ENCODE measurements around the gene NTMT1.

The NTMT1 gene

DNA sequence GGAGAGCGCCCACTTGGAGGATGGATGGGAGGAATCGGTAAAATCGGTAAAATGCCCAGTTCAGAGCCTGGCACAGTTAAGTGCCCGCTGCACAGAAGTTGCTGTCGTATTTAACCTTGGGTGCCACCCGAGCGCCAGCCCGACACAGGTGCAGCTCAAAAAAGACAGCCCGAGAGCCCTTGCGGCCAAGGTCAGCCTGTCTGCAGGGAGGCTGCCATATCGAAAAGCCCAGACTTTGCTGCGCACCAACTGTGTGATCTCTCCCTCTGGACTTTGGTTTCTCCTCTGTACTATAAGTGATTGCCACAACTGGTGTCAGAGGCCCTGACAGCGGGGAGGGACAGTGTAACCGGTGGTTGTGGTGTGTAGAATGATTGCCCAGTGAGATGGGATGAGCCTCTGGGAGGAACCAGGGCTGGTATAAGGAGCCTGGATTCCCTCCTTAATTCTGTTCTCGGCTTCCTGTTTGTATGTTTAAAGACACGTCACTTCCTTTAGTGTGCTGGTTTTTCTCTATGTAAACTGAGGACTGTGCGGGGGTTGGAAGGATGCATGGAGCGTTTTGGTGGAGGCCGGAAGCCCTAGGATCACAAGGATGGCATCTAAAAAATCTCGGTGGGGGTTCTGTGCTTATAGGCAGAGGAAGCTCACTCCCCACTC is 792 bp downstream of the NTMT1 start:
- Histone ChIP-seq H3K79me1 (ENCODE audit: low read depth, low read length) (peaks cover 23% of the 10 kb centered on the region), H4K91ac (ENCODE audit: low read depth, low read length, poor library complexity) (no peak overlapping the region), H2BK12ac (ENCODE audit: low read length) (no peak overlapping the region), H3K4me3 (ENCODE audit: low read length in 2 of 2) (peak overlapping the region; percentile 98), H3K14ac (ENCODE audit: low read length) (no peak overlapping the region), H2AK5ac (ENCODE audit: low read depth, low read length) (peak overlapping the region; percentile 66), H3K4ac (ENCODE audit: low read length) (no peak overlapping the region), H3K27ac (replicated peaks; ENCODE audit: low read length) (no peak overlapping the region), H3K27me3 (ENCODE audit: control insufficient read depth in 3 of 3, insufficient read depth in 3 of 3, low read depth in 1 of 3, low read length in 3 of 3) (peaks cover 0 to 2% (median 0%) of the 10 kb centered on the region in 3 experiments), H3K23ac (ENCODE audit: low read depth, low read length, poor library complexity) (no peak overlapping the region), H4K8ac (ENCODE audit: low read depth, low read length) (no peak overlapping the region), H2AFZ (ENCODE audit: low read length) (peak overlapping the region; percentile 97), H2BK5ac (ENCODE audit: low read length) (no peak overlapping the region), H3K4me1 (ENCODE audit: control insufficient read depth in 2 of 2, insufficient read depth in 1 of 2, low read depth in 1 of 2, low read length in 2 of 2) (peaks cover 4 to 19% of the 10 kb centered on the region in 2 donors), H3K18ac (ENCODE audit: low read length) (no peak overlapping the region), H3K36me3 (replicated peaks in 1 of 2; ENCODE audit: control insufficient read depth in 2 of 2, insufficient read depth in 2 of 2, low read length in 2 of 2) (peaks cover 7 to 41% of the 10 kb centered on the region in 2 donors), H2BK15ac (ENCODE audit: low read length) (no peak overlapping the region), H3K4me2 (ENCODE audit: insufficient read depth, low read length, poor library complexity, severe bottlenecking) (peak overlapping the region; percentile 100), H3K9ac (ENCODE audit: low read depth, low read length, poor library complexity) (peak overlapping the region; percentile 91), H3K9me3 (replicated peaks in 1 of 2; ENCODE audit: control insufficient read depth in 2 of 2, insufficient read depth in 1 of 2, low read depth in 1 of 2, low read length in 2 of 2) (no peaks in the 10 kb centered on the region), H2BK120ac (ENCODE audit: low read depth, low read length) (no peak overlapping the region)
- WGBS, 2 donors (ENCODE audit: extremely low coverage in 2 of 2, insufficient read length in 2 of 2, insufficient replicate concordance in 1 of 2): no CpG with 5 or more reads among the region's 20 CpGs
- DNase-seq (ENCODE audit: low spot score): no peak

DNA sequence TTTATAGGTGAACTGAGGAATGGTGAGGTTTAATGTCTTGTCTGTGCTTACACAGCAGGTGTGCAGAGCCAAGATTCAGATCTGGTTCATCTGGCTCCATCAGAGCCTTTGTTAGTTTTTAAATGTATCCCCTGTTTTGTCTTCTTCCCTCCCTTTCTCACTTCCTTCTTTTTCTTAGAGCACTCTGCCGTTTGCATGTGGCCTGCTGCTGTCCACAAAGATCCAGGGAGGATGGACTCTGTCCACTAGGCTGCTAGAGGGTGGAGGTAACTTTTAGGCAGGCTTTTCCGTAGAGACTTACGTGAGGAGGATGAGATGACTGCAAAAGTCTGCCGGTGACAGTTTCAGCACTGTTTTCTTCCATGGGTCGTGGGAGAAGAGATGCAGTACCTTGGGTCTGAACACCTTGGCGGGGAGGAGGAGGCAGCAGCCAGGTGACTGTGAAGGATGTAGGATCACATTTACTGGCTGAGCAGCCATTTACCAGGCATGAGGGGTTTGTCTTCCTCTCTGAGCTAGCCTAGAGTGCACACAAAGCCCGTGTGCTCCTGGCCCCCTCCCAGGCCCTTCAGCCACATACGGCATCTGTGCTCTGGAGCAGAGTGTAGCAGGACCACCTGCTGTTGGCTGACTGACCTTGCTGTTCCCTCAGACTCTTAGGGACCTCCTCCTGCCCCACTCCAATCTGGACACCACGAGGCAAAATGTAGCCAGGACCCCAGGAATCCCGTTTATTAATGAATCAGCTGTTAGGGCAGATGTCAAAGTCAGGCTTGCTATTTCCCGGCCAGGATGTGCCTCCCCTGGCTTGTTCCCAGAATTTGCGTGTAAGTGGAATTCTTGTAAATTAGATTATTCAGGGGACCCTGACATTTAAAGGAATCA is 1.8 kb downstream of the NTMT1 start:
- H3K18ac ChIP-seq (ENCODE audit: low read length): no peak overlapping the region

DNA sequence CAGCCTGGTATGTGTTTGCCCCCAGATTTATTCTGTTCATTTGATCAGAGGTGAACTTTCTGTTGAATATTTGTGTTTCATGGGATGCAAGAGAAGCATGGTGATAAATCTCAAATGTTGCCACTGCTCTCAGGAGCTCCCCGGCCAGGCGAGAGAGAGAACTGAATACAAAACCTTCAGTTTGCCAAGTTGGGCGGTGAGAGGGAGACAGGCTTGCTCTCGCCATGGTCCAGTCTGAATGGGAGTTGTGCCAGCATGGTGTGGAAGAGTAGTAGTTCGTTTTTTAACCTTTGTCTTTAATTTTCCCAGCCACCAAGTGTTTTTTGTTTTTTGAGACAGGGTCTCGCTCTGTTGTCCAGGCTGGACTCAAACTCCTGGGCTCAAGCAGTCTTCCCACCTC is 2.7 kb downstream of the NTMT1 start:
- Histone ChIP-seq H2BK12ac (ENCODE audit: low read length) (no peak overlapping the region), H3K4me1 (ENCODE audit: control insufficient read depth in 2 of 2, insufficient read depth in 1 of 2, low read depth in 1 of 2, low read length in 2 of 2) (peaks cover 4 to 19% of the 10 kb centered on the region in 2 donors), H3K27me3 (ENCODE audit: control insufficient read depth in 3 of 3, insufficient read depth in 3 of 3, low read depth in 1 of 3, low read length in 3 of 3) (no peaks in the 10 kb centered on the region), H3K4ac (ENCODE audit: low read length) (no peak overlapping the region), H3K36me3 (replicated peaks in 1 of 2; ENCODE audit: control insufficient read depth in 2 of 2, insufficient read depth in 2 of 2, low read length in 2 of 2) (peaks cover 17 to 61% of the 10 kb centered on the region in 2 donors), H4K8ac (ENCODE audit: low read depth, low read length) (no peak overlapping the region), H3K79me1 (ENCODE audit: low read depth, low read length) (peaks cover 28% of the 10 kb centered on the region), H3K27ac (replicated peaks; ENCODE audit: low read length) (no peak overlapping the region), H3K18ac (ENCODE audit: low read length) (no peak overlapping the region), H3K9ac (ENCODE audit: low read depth, low read length, poor library complexity) (no peak overlapping the region), H2BK15ac (ENCODE audit: low read length) (no peak overlapping the region), H2AFZ (ENCODE audit: low read length) (no peak overlapping the region), H3K4me2 (ENCODE audit: insufficient read depth, low read length, poor library complexity, severe bottlenecking) (no peak overlapping the region), H3K23ac (ENCODE audit: low read depth, low read length, poor library complexity) (no peak overlapping the region), H4K91ac (ENCODE audit: low read depth, low read length, poor library complexity) (no peak overlapping the region), H2BK5ac (ENCODE audit: low read length) (no peak overlapping the region), H2AK5ac (ENCODE audit: low read depth, low read length) (no peak overlapping the region), H2BK120ac (ENCODE audit: low read depth, low read length) (no peak overlapping the region), H3K14ac (ENCODE audit: low read length) (no peak overlapping the region), H3K4me3 (ENCODE audit: low read length in 2 of 2) (no peak overlapping the region), H3K9me3 (replicated peaks in 1 of 2; ENCODE audit: control insufficient read depth in 2 of 2, insufficient read depth in 1 of 2, low read depth in 1 of 2, low read length in 2 of 2) (no peaks in the 10 kb centered on the region)
- WGBS, 2 donors (ENCODE audit: extremely low coverage in 2 of 2, insufficient read length in 2 of 2, insufficient replicate concordance in 1 of 2): no CpG with 5 or more reads among the region's 6 CpGs
- DNase-seq (ENCODE audit: low spot score): no peak

More for the DNA sequence above, 1.8 kb downstream of the NTMT1 start:
- no peak overlapping the region for H2AFZ ChIP-seq (ENCODE audit: low read length)
- no CpG with 5 or more reads among the region's 12 CpGs for WGBS, 2 donors (ENCODE audit: extremely low coverage in 2 of 2, insufficient read length in 2 of 2, insufficient replicate concordance in 1 of 2)
- no peak overlapping the region for H3K27ac ChIP-seq (replicated peaks; ENCODE audit: low read length)
- H2BK15ac ChIP-seq (ENCODE audit: low read length): no peak overlapping the region
- no peak overlapping the region for H2BK12ac ChIP-seq (ENCODE audit: low read length)
- H3K4me2 ChIP-seq (ENCODE audit: insufficient read depth, low read length, poor library complexity, severe bottlenecking): no peak overlapping the region
- H3K14ac ChIP-seq (ENCODE audit: low read length): no peak overlapping the region
- peak overlapping the region in 1 of 2 donors; percentile 98 for H3K4me3 ChIP-seq (ENCODE audit: low read length in 2 of 2)
- no peak overlapping the region for H2BK5ac ChIP-seq (ENCODE audit: low read length)
- H3K9ac ChIP-seq (ENCODE audit: low read depth, low read length, poor library complexity): no peak overlapping the region
- no peak overlapping the region for H4K91ac ChIP-seq (ENCODE audit: low read depth, low read length, poor library complexity)
- no peak overlapping the region for H3K4ac ChIP-seq (ENCODE audit: low read length)
- no peak overlapping the region for H4K8ac ChIP-seq (ENCODE audit: low read depth, low read length)
- peaks cover 13 to 52% of the 10 kb centered on the region in 2 donors for H3K36me3 ChIP-seq (replicated peaks in 1 of 2; ENCODE audit: control insufficient read depth in 2 of 2, insufficient read depth in 2 of 2, low read length in 2 of 2)
- no peaks in the 10 kb centered on the region for H3K27me3 ChIP-seq (ENCODE audit: control insufficient read depth in 3 of 3, insufficient read depth in 3 of 3, low read depth in 1 of 3, low read length in 3 of 3)
- no peaks in the 10 kb centered on the region for H3K9me3 ChIP-seq (replicated peaks in 1 of 2; ENCODE audit: control insufficient read depth in 2 of 2, insufficient read depth in 1 of 2, low read depth in 1 of 2, low read length in 2 of 2)
- no peak for DNase-seq (ENCODE audit: low spot score)
- no peak overlapping the region for H2AK5ac ChIP-seq (ENCODE audit: low read depth, low read length)
- no peak overlapping the region for H3K23ac ChIP-seq (ENCODE audit: low read depth, low read length, poor library complexity)
- H2BK120ac ChIP-seq (ENCODE audit: low read depth, low read length): no peak overlapping the region
- peaks cover 4 to 19% of the 10 kb centered on the region in 2 donors for H3K4me1 ChIP-seq (ENCODE audit: control insufficient read depth in 2 of 2, insufficient read depth in 1 of 2, low read depth in 1 of 2, low read length in 2 of 2)
- H3K79me1 ChIP-seq (ENCODE audit: low read depth, low read length): peaks cover 27% of the 10 kb centered on the region

DNA sequence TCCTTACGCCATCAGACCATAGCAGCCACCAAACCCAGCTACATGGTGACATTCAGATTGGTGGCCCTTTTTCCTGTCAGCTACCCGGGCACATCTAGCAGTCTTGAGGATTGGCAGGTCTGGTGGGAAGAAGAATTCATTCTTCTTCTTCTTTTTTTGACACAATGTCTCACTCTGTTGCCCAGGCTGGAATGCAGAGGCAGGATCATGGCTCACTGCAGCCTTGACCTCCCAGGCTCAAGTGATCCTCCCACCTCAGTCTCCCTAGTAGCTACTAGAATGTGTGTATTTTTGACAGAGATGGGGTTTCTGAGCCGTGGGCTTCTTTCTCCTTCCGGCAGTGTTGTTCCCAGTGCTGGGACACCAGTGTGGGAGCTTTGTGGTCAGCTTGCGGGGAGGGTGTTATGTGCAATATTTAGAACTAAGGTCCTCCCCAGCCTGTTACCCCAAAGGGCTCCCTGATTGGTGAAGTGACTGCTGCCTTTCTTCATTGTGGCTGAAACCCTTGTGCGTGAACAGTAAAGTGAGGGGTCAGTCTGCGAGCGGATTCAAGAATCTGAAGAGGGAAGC is 3.4 kb downstream of the NTMT1 start:
- Histone ChIP-seq H4K8ac (ENCODE audit: low read depth, low read length) (no peak overlapping the region), H2AK5ac (ENCODE audit: low read depth, low read length) (no peak overlapping the region), H3K9me3 (replicated peaks in 1 of 2; ENCODE audit: control insufficient read depth in 2 of 2, insufficient read depth in 1 of 2, low read depth in 1 of 2, low read length in 2 of 2) (no peaks in the 10 kb centered on the region), H2AFZ (ENCODE audit: low read length) (no peak overlapping the region), H3K4me3 (ENCODE audit: low read length in 2 of 2) (no peak overlapping the region), H3K4me2 (ENCODE audit: insufficient read depth, low read length, poor library complexity, severe bottlenecking) (no peak overlapping the region), H2BK5ac (ENCODE audit: low read length) (no peak overlapping the region), H4K91ac (ENCODE audit: low read depth, low read length, poor library complexity) (no peak overlapping the region), H3K4me1 (ENCODE audit: control insufficient read depth in 2 of 2, insufficient read depth in 1 of 2, low read depth in 1 of 2, low read length in 2 of 2) (peaks cover 4 to 19% of the 10 kb centered on the region in 2 donors), H3K4ac (ENCODE audit: low read length) (no peak overlapping the region), H3K36me3 (replicated peaks in 1 of 2; ENCODE audit: control insufficient read depth in 2 of 2, insufficient read depth in 2 of 2, low read length in 2 of 2) (peaks cover 22 to 67% of the 10 kb centered on the region in 2 donors), H2BK120ac (ENCODE audit: low read depth, low read length) (no peak overlapping the region), H3K14ac (ENCODE audit: low read length) (no peak overlapping the region), H2BK15ac (ENCODE audit: low read length) (no peak overlapping the region), H3K23ac (ENCODE audit: low read depth, low read length, poor library complexity) (no peak overlapping the region), H3K18ac (ENCODE audit: low read length) (no peak overlapping the region), H3K27me3 (ENCODE audit: control insufficient read depth in 3 of 3, insufficient read depth in 3 of 3, low read depth in 1 of 3, low read length in 3 of 3) (no peaks in the 10 kb centered on the region), H2BK12ac (ENCODE audit: low read length) (no peak overlapping the region), H3K79me1 (ENCODE audit: low read depth, low read length) (peaks cover 28% of the 10 kb centered on the region), H3K27ac (replicated peaks; ENCODE audit: low read length) (no peak overlapping the region), H3K9ac (ENCODE audit: low read depth, low read length, poor library complexity) (no peak overlapping the region)
- no peak for DNase-seq (ENCODE audit: low spot score)
- no CpG with 5 or more reads among the region's 8 CpGs for WGBS, 2 donors (ENCODE audit: extremely low coverage in 2 of 2, insufficient read length in 2 of 2, insufficient replicate concordance in 1 of 2)

All from neuronal stem cell (in vitro differentiated cells).